ENCODE measurements around the gene SNUPN. TPM values are rescaled to one million over a fixed set of nuclear protein-coding genes. Genes with fewer than 3 reads are reported as not detected.
A peak's percentile ranks its signal among the peaks of the same experiment; 100 is the strongest.

The SNUPN gene
- total RNA-seq, 2 donors from 2014 or later, result 17.2 to 22.5 TPM

- intact Hi-C loops (cut with DNase I), result no loop called here
- peak; percentile 67 for DNase-seq (ENCODE audit: low spot score)
These were observed 31.3 kb upstream of the SNUPN start for GRCh38 chr15:75656813-75657212.

- intact Hi-C loops (cut with DNase I), result no loop called here
- DNase-seq (ENCODE audit: low spot score), result no peak
These were observed 30.8 kb upstream of the SNUPN start for GRCh38 chr15:75656331-75656730.

GRCh38 chr15:75655931-75656330 is 30.4 kb upstream of the SNUPN start:
- DNase-seq (ENCODE audit: low spot score), result no peak
- intact Hi-C loops (cut with DNase I), result no loop called here

- intact Hi-C loops (cut with DNase I), result no loop called here
- DNase-seq (ENCODE audit: low spot score), result no peak
These were observed 28.8 kb upstream of the SNUPN start for GRCh38 chr15:75654201-75654907.

- DNase-seq (ENCODE audit: low spot score), result no peak
- intact Hi-C loops (cut with DNase I), result no loop called here
These were observed 27.9 kb upstream of the SNUPN start for GRCh38 chr15:75653347-75653913.

- intact Hi-C loops (cut with DNase I), result no loop called here
- DNase-seq (ENCODE audit: low spot score), result no peak
These were observed 26.5 kb upstream of the SNUPN start for GRCh38 chr15:75651810-75652543.

- intact Hi-C loops (cut with DNase I), result no loop called here
- DNase-seq (ENCODE audit: low spot score), result no peak
These were observed 25.6 kb upstream of the SNUPN start for GRCh38 chr15:75650908-75651809.

- no peak for DNase-seq (ENCODE audit: low spot score)
These were observed 24.3 kb upstream of the SNUPN start for GRCh38 chr15:75649848-75650247.

GRCh38 chr15:75649045-75649761 is 23.7 kb upstream of the SNUPN start:
- DNase-seq (ENCODE audit: low spot score), result no peak
- intact Hi-C loops (cut with DNase I), result no loop called here

More at GRCh38 chr15:75649848-75650247, 24.3 kb upstream of the SNUPN start:
- intact Hi-C loops (cut with DNase I), result no loop called here

GRCh38 chr15:75648156-75649000 is 22.9 kb upstream of the SNUPN start:
- intact Hi-C loops (cut with DNase I), result no loop called here
- DNase-seq (ENCODE audit: low spot score), result peak; percentile 87

GRCh38 chr15:75647370-75648155 is 22.0 kb upstream of the SNUPN start, which contains the start of gene SNX33:
TSS of gene SNX33 (plus strand) at chr15:75647912. CDS start at chr15:75649103, 1,191 bp downstream.
- DNase-seq (ENCODE audit: low spot score), result peak; percentile 96
- intact Hi-C loops (cut with DNase I), result loop anchor here in 1 of 2 donors (1.0 kb wide), 1 partner anchor 26 kb away; no protein-coding TSS in a partner anchor

- intact Hi-C loops (cut with DNase I), result loop anchor here in 1 of 2 donors (1.0 kb wide), 1 partner anchor 26 kb away; no protein-coding TSS in a partner anchor
- DNase-seq (ENCODE audit: low spot score), result no peak
These were observed 21.4 kb upstream of the SNUPN start for GRCh38 chr15:75646944-75647364.

- intact Hi-C loops (cut with DNase I), result no loop called here
- DNase-seq (ENCODE audit: low spot score), result no peak
These were observed 20.8 kb upstream of the SNUPN start for GRCh38 chr15:75646112-75646943.

- DNase-seq (ENCODE audit: low spot score), result no peak
- intact Hi-C loops (cut with DNase I), result no loop called here
These were observed 18.9 kb upstream of the SNUPN start for GRCh38 chr15:75644376-75644775.

- no peak for DNase-seq (ENCODE audit: low spot score)
- intact Hi-C loops (cut with DNase I), result no loop called here
These were observed 16.1 kb upstream of the SNUPN start for GRCh38 chr15:75641603-75642002.

GRCh38 chr15:75641179-75641503 is 15.6 kb upstream of the SNUPN start:
- intact Hi-C loops (cut with DNase I), result no loop called here
- no peak for DNase-seq (ENCODE audit: low spot score)

Measured in posterior vena cava (tissue), 2 donors.